ENCODE results near the gene CTAG1B. TPM values are rescaled to one million over a fixed set of nuclear protein-coding genes. Genes with fewer than 3 reads are reported as not detected.

The CTAG1B gene
- total RNA-seq, 1 donor from 2014 or later, result not detected

GRCh38 chrX:154596290-154596929 is 22.7 kb downstream of the CTAG1B start:
- Histone ChIP-seq H3K27ac (no peak overlapping the region), H3K27me3 (no peaks in the 10 kb centered on the region), H2AFZ (replicated peaks) (no peak overlapping the region), H3K4me2 (no peak overlapping the region), H3F3A (ENCODE audit: low read depth) (no peaks in the 10 kb centered on the region), H3K79me2 (ENCODE audit: low read depth) (no peaks in the 10 kb centered on the region), H3K9me3 (ENCODE audit: low read depth) (no peaks in the 10 kb centered on the region), H3K36me3 (no peaks in the 10 kb centered on the region), H3K4me3 (no peak overlapping the region), H4K20me1 (ENCODE audit: low read depth) (no peaks in the 10 kb centered on the region), H3K9ac (no peak overlapping the region), H3K4me1 (no peaks in the 10 kb centered on the region)
- no peaks in the 10 kb centered on the region for H3K36me3 Mint-ChIP-seq
- peaks cover 43% of the 10 kb centered on the region for H3K9me3 Mint-ChIP-seq
- H3K27me3 Mint-ChIP-seq (ENCODE audit: insufficient read depth, low read depth), result peaks cover 11% of the 10 kb centered on the region
- H3K4me3 Mint-ChIP-seq, result no peak overlapping the region
- peaks cover 8% of the 10 kb centered on the region for H3K4me1 Mint-ChIP-seq
- no peak overlapping the region for H3K27ac Mint-ChIP-seq
- DNase-seq (ENCODE audit: low spot score), result peak; percentile 65
- TF ChIP-seq EZH2phosphoT487 (IDR thresholded peaks at IDR 0.05) (no peak), EZH2 (IDR thresholded peaks at IDR 0.05) (no peak), CTCF (IDR thresholded peaks at IDR 0.05) (no peak)

GRCh38 chrX:154595559-154596249 is 23.4 kb downstream of the CTAG1B start:
- Histone ChIP-seq H4K20me1 (ENCODE audit: low read depth) (no peaks in the 10 kb centered on the region), H3K27ac (no peak overlapping the region), H3K79me2 (ENCODE audit: low read depth) (no peaks in the 10 kb centered on the region), H3K4me1 (no peaks in the 10 kb centered on the region), H3K4me2 (no peak overlapping the region), H3K27me3 (no peaks in the 10 kb centered on the region), H3K9me3 (ENCODE audit: low read depth) (no peaks in the 10 kb centered on the region), H3K4me3 (no peak overlapping the region), H3K9ac (no peak overlapping the region), H3F3A (ENCODE audit: low read depth) (no peaks in the 10 kb centered on the region), H2AFZ (replicated peaks) (no peak overlapping the region), H3K36me3 (no peaks in the 10 kb centered on the region)
- H3K4me3 Mint-ChIP-seq, result no peak overlapping the region
- peaks cover 11% of the 10 kb centered on the region for H3K27me3 Mint-ChIP-seq (ENCODE audit: insufficient read depth, low read depth)
- no peak for DNase-seq (ENCODE audit: low spot score)
- H3K9me3 Mint-ChIP-seq, result peaks cover 43% of the 10 kb centered on the region
- no peak overlapping the region for H3K27ac Mint-ChIP-seq
- TF ChIP-seq EZH2 (IDR thresholded peaks at IDR 0.05) (no peak), CTCF (IDR thresholded peaks at IDR 0.05) (no peak), EZH2phosphoT487 (IDR thresholded peaks at IDR 0.05) (no peak)
- no peaks in the 10 kb centered on the region for H3K36me3 Mint-ChIP-seq
- peaks cover 8% of the 10 kb centered on the region for H3K4me1 Mint-ChIP-seq

GRCh38 chrX:154594491-154594890 is 24.6 kb downstream of the CTAG1B start:
- H4K20me1 ChIP-seq (ENCODE audit: low read depth), result no peaks in the 10 kb centered on the region
- H3K27me3 ChIP-seq, result no peaks in the 10 kb centered on the region
- H3K79me2 ChIP-seq (ENCODE audit: low read depth), result no peaks in the 10 kb centered on the region
- no peak overlapping the region for H2AFZ ChIP-seq (replicated peaks)
- no peak overlapping the region for H3K27ac ChIP-seq
- H3K36me3 ChIP-seq, result no peaks in the 10 kb centered on the region
- Mint-ChIP-seq H3K4me3 (no peak overlapping the region), H3K9me3 (peaks cover 40% of the 10 kb centered on the region), H3K4me1 (peaks cover 8% of the 10 kb centered on the region), H3K36me3 (no peaks in the 10 kb centered on the region), H3K27me3 (ENCODE audit: insufficient read depth, low read depth) (peaks cover 11% of the 10 kb centered on the region), H3K27ac (no peak overlapping the region)
- H3K4me2 ChIP-seq, result no peak overlapping the region
- no peaks in the 10 kb centered on the region for H3K9me3 ChIP-seq (ENCODE audit: low read depth)
- H3K4me3 ChIP-seq, result no peak overlapping the region
- no peak overlapping the region for H3K9ac ChIP-seq
- no peaks in the 10 kb centered on the region for H3K4me1 ChIP-seq
- H3F3A ChIP-seq (ENCODE audit: low read depth), result no peaks in the 10 kb centered on the region
- TF ChIP-seq CTCF (IDR thresholded peaks at IDR 0.05), result no peak
- TF ChIP-seq EZH2phosphoT487 (IDR thresholded peaks at IDR 0.05), result no peak
- TF ChIP-seq EZH2 (IDR thresholded peaks at IDR 0.05), result no peak
- DNase-seq (ENCODE audit: low spot score), result no peak
